Prostate gland (tissue), 2 donors: Measurements from ENCODE around the gene CDK4. TPM values are rescaled to one million over a fixed set of nuclear protein-coding genes. Genes with fewer than 3 reads are reported as not detected.

Source experiments
- DNase-seq: peaks from one replicate; pipeline ENCODE4 v3.0.0-alpha.2; 2019; ENCODE audit warnings: low spot score
- H3K27ac ChIP-seq, 2 donors: fragments of 200-600 bp; sonication (generic); 2 replicates each; pipeline ENCODE4 v1.5.1; 2017 to 2019
- H3K27me3 ChIP-seq: fragments of 200-600 bp; sonication (generic); replicated peaks from 2 replicates; pipeline ENCODE4 v1.5.1; 2019; ENCODE audit not compliant: insufficient read depth
- H3K36me3 ChIP-seq, 2 donors: fragments of 200-600 bp; sonication (generic); 1 replicate in 1 of 2; 2 replicates in 1 of 2; pipeline versions ENCODE4 v1.5.1 to v1.8.1; 2017 to 2019
- H3K4me1 ChIP-seq: fragments of 200-600 bp; sonication (generic); replicated peaks from 2 replicates; pipeline ENCODE4 v1.5.1; 2019
- H3K4me3 ChIP-seq, 2 donors: fragments of 200-600 bp; sonication (generic); 2 replicates each; pipeline ENCODE4 v1.5.1; 2017 to 2019
- H3K9me3 ChIP-seq: fragments of 200-600 bp; sonication (generic); 2 replicates; pipeline ENCODE4 v1.5.1; 2017
- CTCF ChIP-seq, 4 experiments: fragments of 200-600 bp in 2 of 4; fragments of 450-650 bp in 2 of 4; sonication (generic) in 2 of 4; IDR thresholded peaks; 1 replicate in 3 of 4; 2 replicates in 1 of 4; pipeline ENCODE4 v1.5.1; 2016 to 2019; ENCODE audit warnings: antibody characterized with exemption in 4 of 4, mild to moderate bottlenecking in 2 of 4, moderate library complexity in 2 of 4
- POLR2A ChIP-seq: fragments of 450-650 bp; IDR thresholded peaks from one replicate; pipeline ENCODE4 v1.6.1; 2016; ENCODE audit warnings: antibody characterized with exemption, mild to moderate bottlenecking
- POLR2AphosphoS5 ChIP-seq: sonication (generic); formaldehyde crosslinking; IDR thresholded peaks from one replicate; pipeline ENCODE4 v1.6.1; 2017; ENCODE audit warnings: antibody characterized with exemption
- WGBS: methylation state at CpG from one replicate; pipeline ENCODE4 v1.1.5; 2018; 5-methylcytosine and 5-hydroxymethylcytosine counted together
- intact Hi-C: fragments of 100-400 bp; cut with DNase I; formaldehyde crosslinking; loops from one replicate; pipeline ENCODE4 v1.14.2; 2022
- total RNA-seq, 2 donors: library from RNA; depleted of rRNA; stranded (reverse); fragments of >200 nt; gene quantifications; one replicate each; pipeline ENCODE4 v1.1.0, GENCODE V29; 2016

Gene CDK4
- 100 to 1,000 TPM in 1 of 2 donors, 10 to 100 TPM in 1; 97.5 to 103 TPM for total RNA-seq

GRCh38 chr12:57751788-57752667 is at the start of gene CDK4:
Gene CDK4, minus strand, starts transcription at chr12:57752310. Its CDS starts 593 bp downstream, at chr12:57751717.
- H3K27me3 ChIP-seq = no peaks in the 10 kb centered on the region
- peak; percentile 100 for DNase-seq
- intact Hi-C loops = no loop called here
- WGBS = under 1% methylated on average over 58 of the region's 58 CpGs
- TF ChIP-seq POLR2A (peak; percentile 61), POLR2AphosphoS5 (peak; percentile 100), CTCF (IDR thresholded peaks at IDR 0.05) (peak in 1 of 4 experiments; percentile 19)
- peak within 1 kb of the TSS; percentile 81 to 86 for H3K27ac ChIP-seq
- H3K36me3 ChIP-seq = peaks cover 0 to 4% of the 10 kb centered on the region in 2 donors
- H3K9me3 ChIP-seq = no peaks in the 10 kb centered on the region
- peaks cover 3% of the 10 kb centered on the region for H3K4me1 ChIP-seq
- H3K4me3 ChIP-seq = peak within 1 kb of the TSS; percentile 66 to 70

- peaks cover 0 to 3% of the 10 kb centered on the region in 2 donors for H3K36me3 ChIP-seq
- WGBS = 85% methylated on average over 3 of the region's 3 CpGs
- no peaks in the 10 kb centered on the region for H3K9me3 ChIP-seq
- TF ChIP-seq POLR2A = no peak
- no peak for TF ChIP-seq CTCF (IDR thresholded peaks at IDR 0.05)
- TF ChIP-seq POLR2AphosphoS5 = no peak
- no peak overlapping the region for H3K27ac ChIP-seq
- H3K27me3 ChIP-seq = no peaks in the 10 kb centered on the region
- DNase-seq = no peak
- no peaks in the 10 kb centered on the region for H3K4me1 ChIP-seq
- H3K4me3 ChIP-seq = no peak overlapping the region
- intact Hi-C loops = no loop called here
These were observed 48.9 kb upstream of the CDK4 start for GRCh38 chr12:57800965-57801364.

- no peaks in the 10 kb centered on the region for H3K27me3 ChIP-seq
- WGBS = 87% methylated on average over 1 of the region's 1 CpG
- intact Hi-C loops = no loop called here
- H3K36me3 ChIP-seq = peaks cover 0 to 3% of the 10 kb centered on the region in 2 donors
- H3K4me3 ChIP-seq = no peak overlapping the region
- H3K27ac ChIP-seq = no peak overlapping the region
- DNase-seq = no peak
- H3K4me1 ChIP-seq = no peaks in the 10 kb centered on the region
- H3K9me3 ChIP-seq = no peaks in the 10 kb centered on the region
- TF ChIP-seq CTCF (IDR thresholded peaks at IDR 0.05) (no peak), POLR2AphosphoS5 (no peak), POLR2A (no peak)
These were observed 45.8 kb upstream of the CDK4 start for GRCh38 chr12:57797933-57798332.

GRCh38 chr12:57796996-57797395 is 44.9 kb upstream of the CDK4 start:
- TF ChIP-seq CTCF (IDR thresholded peaks at IDR 0.05) (no peak), POLR2A (no peak), POLR2AphosphoS5 (no peak)
- no peaks in the 10 kb centered on the region for H3K9me3 ChIP-seq
- 100% methylated on average over 1 of the region's 1 CpG for WGBS
- DNase-seq = no peak
- intact Hi-C loops = no loop called here
- H3K27ac ChIP-seq = no peak overlapping the region
- peaks cover 3% of the 10 kb centered on the region in 2 donors for H3K36me3 ChIP-seq
- no peaks in the 10 kb centered on the region for H3K4me1 ChIP-seq
- H3K27me3 ChIP-seq = no peaks in the 10 kb centered on the region
- no peak overlapping the region for H3K4me3 ChIP-seq
